HG03135 (cell line): ENCODE results near the gene DYNC1I1.

Source experiments
- ATAC-seq: cut with Tn5 transposase; IDR thresholded peaks from one replicate; pipeline ENCODE4 v1.9.1; 2021; ENCODE audit warnings: mild to moderate bottlenecking, moderate library complexity; ENCODE audit not compliant: unreplicated experiment

DYNC1I1 gene

DNA sequence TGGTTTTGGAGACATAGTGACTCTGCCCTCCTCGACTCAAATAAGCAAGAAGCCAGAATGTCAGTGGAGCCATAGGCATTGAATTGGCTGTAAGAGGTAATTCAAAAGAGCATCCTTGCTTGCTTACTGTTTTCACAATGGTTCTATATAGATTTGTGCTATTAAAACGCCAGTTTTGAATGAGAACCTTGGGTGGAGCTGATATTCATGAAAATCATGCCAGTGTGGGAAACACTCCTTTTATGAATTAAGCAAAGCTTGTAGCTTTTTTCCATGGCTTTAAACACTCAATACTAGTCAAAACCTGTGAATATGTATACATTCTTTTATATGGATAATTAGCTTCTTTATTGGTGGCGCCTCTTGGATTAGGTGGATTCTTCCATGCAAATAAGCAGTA lies 297.0 kb downstream of the DYNC1I1 start:
- no peak for ATAC-seq

DNA sequence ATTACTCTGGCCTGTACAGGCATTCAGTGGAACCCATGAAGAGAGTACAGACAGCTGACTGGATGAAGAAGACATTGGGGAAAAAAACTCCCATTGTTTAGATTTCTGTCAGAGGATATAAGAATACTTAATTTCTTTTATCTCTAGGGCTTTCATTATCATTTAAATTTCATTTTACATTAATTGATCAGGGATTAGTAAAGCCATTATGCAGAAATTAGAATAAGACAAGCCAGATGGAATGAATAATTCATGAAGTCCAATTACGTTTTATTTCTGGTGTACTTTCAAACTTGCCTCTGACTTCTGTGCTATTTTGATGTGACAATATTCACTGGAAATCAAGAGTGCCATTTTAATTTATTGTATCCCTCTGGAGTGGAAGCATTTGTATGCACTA lies 302.5 kb downstream of the DYNC1I1 start:
- no peak for ATAC-seq

DNA sequence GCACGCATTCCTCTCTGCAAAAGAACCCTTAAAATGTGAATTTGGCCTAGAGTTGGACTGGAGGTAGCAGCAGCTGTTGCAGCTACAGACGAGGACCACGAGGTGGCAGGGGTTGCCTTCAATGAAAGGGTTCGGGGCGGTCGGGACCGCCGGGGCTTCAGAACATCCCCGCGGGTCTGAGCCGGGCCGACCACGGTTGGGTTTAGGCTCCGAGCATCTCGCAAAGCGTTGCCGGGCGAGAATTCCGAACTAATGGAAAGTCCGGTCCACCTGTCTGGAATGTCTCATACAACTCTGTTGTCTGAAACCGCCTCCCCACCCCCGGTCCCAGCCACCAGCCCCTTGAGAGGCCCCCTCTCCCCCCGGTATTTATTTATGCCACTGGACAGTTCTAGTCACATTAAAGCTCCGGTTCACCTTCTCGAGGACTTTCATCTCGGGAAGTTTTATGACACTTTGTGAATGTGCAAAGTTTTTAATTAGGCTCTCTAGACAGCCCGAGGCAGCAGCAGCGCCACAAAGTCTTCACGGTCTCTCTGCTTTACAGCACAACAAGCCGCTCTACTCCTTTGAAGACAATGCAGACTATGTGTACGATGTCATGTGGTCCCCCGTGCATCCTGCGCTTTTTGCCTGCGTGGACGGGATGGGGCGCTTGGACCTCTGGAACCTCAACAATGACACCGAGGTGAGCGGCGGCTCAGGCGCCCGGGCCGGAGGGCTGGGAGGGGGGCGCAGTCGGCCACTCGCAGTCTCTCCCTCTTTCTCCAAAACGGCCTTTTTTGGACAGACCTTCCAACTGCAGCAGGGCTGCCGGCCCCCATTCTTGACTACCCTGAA lies 303.4 kb downstream of the DYNC1I1 start:
- peak; percentile 85 for ATAC-seq

DNA sequence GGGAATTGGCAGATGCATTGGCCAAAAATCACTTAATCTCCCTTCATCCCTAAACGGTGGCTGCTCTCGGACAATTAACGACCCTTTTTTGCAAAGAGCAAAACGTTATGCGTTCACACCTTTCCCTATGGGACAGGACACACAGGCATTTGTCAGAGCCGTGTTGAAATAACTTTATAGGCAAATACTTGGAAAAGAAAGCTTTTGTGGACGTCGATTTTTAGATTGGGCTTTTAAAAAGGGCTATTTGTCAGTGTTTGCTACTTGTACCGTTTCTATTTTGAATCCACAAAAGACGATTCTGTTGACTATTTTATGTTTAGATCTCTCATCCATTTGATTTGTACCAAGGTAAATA lies 304.0 kb downstream of the DYNC1I1 start:
- ATAC-seq = no peak

DNA sequence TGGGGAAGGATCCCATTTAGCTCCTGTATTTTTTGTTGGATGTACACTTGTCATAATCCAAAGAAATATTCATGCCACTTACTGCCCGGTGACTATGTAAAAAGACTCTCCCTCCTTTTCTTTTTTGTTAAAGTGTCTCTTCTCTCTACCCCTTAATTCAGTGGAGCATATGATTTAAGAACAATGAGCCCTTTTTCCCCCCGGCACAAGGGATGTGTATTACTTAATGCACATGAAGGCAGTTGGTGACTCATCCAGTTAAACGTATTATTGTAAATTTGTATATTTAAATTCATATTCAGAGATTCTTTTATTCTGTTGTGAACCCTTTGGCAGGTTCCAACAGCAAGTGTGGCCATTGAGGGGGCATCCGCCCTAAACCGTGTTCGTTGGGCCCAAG lies 307.7 kb downstream of the DYNC1I1 start:
- ATAC-seq = no peak

DNA sequence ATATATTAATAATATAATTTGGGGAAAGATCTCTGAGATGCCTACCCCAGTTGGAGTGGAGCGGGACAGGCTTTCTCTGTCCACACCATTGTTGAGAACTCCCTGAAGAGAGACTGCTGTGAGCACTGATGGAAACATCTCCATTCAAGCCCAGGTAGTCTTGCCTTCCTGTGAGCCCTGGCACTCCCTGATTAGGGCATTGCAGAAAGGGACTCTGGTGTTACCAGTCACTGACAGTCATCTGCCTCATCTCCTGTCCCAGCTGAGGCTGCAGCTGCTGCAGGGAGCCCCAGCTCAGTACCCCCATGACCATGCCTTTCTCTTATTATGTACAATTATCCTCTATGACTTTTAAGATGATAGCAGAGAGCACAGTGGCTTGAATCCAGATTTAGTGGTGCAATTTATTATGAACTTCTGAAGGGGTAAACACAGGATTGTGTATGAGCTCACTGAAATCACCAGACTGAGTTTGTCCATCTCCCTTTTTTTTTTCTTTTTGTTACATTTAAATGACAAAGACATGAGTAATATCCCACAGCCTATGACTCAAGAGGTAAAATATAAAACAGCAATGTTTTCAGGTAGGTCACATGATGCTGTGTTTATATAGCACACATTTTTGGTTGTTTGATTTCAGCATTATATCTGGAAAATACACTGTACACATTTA lies 312.7 kb downstream of the DYNC1I1 start:
- no peak for ATAC-seq

DNA sequence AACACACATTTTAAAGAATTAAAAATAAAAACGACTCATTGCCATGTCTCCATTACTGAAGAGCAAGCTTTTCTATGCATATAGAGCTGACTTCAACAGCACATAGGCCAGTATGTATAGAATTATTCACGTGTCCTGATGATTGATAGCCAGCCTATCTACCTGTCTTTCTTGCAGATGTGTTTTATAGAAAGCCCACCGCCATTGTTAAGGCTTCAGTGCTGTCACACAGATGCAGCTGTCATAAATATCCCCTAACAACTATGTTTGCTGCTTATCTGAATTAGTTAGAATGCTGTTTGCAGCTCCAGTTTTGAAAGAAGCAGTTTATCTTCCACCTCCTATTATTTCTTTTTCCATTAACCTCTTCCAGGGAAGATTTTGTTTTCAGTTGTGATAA lies 313.6 kb downstream of the DYNC1I1 start:
- no peak for ATAC-seq

DNA sequence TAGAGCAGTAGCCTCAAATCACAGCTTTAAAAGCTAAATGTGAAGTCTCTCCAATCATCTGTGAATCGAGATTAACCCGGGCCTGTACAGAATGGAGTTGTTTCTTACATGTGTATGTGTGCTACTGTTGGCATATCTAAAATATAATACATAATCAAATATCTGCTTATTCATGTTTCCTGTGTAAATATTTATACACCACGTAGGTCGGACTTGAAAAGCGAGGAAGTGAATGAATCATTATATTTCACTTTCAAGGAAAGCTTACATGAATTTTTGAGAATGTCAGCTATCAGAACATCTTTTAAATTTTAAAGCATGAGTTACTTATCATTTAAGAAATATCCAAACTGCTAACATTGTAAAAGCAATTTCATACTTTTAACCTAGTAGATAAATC lies 316.2 kb downstream of the DYNC1I1 start:
- ATAC-seq = no peak

GRCh38 chr7:96089511-96089910 lies 317.2 kb downstream of the DYNC1I1 start:
- no peak for ATAC-seq

DNA sequence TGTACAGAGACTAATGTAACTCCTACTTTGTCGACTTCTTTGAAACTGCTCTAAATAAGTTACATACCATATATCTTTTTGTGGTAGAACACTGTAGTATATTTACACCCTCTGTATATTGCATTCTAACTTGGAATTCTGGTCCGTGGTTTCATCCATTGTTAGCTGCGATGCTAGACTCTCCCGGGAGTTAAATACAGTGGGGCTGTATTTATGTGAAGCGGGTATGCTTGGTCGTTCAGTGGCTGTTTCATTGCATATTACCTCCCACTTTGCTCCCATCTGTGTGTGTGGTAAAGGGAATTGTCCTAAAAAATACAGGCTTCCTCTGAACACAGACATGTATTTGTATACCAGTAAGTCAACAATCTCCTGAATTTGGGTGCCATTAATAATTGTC lies 318.4 kb downstream of the DYNC1I1 start:
- ATAC-seq = no peak

DNA sequence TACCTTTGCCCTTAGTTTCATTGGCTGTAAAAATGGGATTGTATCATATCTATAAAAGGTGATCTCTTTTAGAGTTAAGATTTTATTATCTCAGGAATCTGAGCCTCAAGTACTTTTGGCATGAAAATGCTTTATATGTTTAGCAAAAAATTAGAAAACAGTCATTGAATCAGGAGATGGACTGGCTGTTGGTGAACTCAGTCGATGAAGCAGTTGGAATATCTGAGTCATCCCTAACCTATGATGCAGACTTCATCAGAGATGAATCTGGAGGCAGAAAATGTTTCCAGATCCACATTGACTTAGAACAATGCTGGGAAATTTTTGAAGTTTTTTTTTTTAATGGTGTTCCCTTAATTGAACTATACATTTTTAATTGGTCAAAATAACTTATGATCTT lies 321.1 kb downstream of the DYNC1I1 start:
- no peak for ATAC-seq

DNA sequence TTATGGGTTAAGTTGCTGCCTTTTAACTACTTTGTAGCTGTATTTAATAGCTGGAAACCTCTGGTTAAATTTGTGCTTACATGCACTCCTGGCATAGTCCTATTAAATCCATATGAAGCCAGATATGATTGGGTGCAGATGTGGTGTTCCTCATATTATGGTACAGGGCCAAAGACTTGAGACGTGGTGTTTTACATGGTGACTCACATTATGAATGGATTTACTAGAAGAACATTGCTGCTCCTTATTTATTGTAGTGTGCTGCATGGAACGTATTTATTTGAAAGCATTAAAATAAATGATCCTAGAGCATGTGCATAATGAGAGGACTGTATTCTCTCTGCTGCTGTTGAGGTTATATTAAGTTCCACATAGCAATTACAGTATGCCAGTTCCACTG lies 325.5 kb downstream of the DYNC1I1 start:
- no peak for ATAC-seq

GRCh38 chr7:96100737-96101136 lies 328.4 kb downstream of the DYNC1I1 start:
- no peak for ATAC-seq

DNA sequence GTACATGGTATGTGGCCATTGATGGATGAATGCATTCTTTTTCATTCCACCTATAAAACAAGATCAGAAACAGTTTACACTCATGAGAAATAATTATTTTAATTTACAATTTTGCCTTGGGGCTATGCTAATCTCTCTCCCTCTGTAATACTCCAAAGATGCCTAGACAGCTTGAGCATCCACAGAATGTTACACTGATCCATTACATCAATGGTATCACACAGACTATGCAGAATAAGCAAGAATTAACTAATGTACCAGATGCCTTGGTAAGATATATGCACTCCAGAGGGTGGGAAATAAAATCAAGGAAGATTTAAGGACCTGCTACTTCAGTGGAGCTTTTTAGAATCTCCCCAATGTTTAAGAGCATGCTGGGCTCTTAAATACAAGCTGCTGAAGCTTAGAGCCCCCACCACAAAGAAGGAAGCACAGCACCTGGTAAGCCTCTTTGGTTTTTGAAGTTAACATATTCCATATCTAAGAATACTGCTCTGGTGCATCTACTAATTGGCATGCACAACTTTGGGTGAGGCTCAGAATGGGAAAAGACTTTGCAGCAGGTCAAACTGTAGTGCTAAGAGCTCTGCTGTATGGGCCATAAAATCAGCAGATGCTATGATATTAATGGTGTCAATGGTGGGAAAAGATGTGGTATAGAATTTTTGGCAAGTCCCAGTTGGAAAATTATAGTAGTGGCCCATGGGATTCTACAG lies 329.9 kb downstream of the DYNC1I1 start:
- ATAC-seq = no peak

DNA sequence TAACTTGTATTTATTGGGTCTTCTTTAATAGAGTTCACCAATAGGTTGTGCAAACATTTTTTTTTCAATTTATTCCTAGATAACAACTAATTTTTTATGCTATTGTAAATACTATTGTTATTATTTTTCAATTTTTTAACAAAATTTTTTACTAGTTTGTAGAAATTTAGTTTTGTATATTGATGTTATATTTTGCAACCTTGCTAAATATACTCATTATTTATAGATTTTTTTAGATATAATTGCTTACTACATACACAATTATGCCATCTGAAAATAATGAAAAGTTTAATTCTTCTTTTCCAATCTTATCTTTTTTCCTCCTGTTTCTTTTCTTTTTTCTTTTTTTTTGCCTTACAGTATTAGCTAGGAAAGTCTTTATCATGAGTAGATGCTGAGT lies 332.6 kb downstream of the DYNC1I1 start:
- ATAC-seq = no peak

DNA sequence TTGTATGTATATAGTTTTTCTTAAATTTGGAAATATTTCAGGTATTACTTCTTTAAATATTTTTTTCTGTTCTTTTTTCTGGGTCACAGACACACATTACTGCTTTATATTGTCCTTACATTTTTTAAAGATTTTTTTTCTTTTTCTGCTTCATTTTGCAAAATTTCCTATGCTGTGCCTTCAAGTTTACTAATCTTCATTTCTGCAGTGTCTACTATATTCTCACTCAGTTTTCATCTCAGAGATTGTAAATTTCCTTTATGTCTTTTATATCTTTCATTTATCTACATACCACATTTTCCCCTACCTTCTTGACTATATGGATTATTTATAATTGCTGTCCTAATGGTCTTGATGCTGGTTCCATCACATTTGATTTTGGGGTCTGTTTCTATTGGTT lies 339.1 kb downstream of the DYNC1I1 start:
- no peak for ATAC-seq

GRCh38 chr7:96114190-96114589 lies 341.8 kb downstream of the DYNC1I1 start:
- ATAC-seq = no peak

- ATAC-seq = no peak
Measured at GRCh38 chr7:96116173-96116572, 343.8 kb downstream of the DYNC1I1 start.

- no peak for ATAC-seq
Measured at GRCh38 chr7:96118449-96119001, 346.2 kb downstream of the DYNC1I1 start.

GRCh38 chr7:96120445-96121225 lies 348.3 kb downstream of the DYNC1I1 start:
- no peak for ATAC-seq

- ATAC-seq = no peak
Measured at GRCh38 chr7:96121752-96122151, 349.4 kb downstream of the DYNC1I1 start.
